Middle frontal gyrus (tissue), 1 donor: ENCODE measurements around the gene THOP1.
A peak's percentile ranks its signal among the peaks of the same experiment; 100 is the strongest.

Source experiments
- DNase-seq: peaks from one replicate; pipeline ENCODE4 v3.0.0-alpha.2; 2015; ENCODE audit warnings: low spot score; ENCODE audit errors: extremely low spot score

The THOP1 gene

GRCh38 chr19:2785244-2785997 lies at the start of gene THOP1:
Gene THOP1 (plus strand): TSS chr19:2785503. CDS start chr19:2785663, 160 bp downstream.
- DNase-seq: peak; percentile 99

GRCh38 chr19:2736550-2737190 lies 48.6 kb upstream of the THOP1 start:
- DNase-seq: no peak

GRCh38 chr19:2739602-2740313 lies 45.5 kb upstream of the THOP1 start, which contains the start of gene SLC39A3:
Gene SLC39A3 (minus strand): TSS chr19:2740017. CDS start chr19:2737257, 2,760 bp downstream.
- DNase-seq: peak; percentile 98

GRCh38 chr19:2740314-2740656 lies 45.0 kb upstream of the THOP1 start:
- DNase-seq: no peak

GRCh38 chr19:2743099-2743498 lies 42.2 kb upstream of the THOP1 start:
- DNase-seq: peak; percentile 30

GRCh38 chr19:2744113-2744512 lies 41.2 kb upstream of the THOP1 start:
- DNase-seq: no peak

- no peak for DNase-seq
These were observed 38.0 kb upstream of the THOP1 start for GRCh38 chr19:2747349-2747748.

- no peak for DNase-seq
These were observed 34.4 kb upstream of the THOP1 start for GRCh38 chr19:2750808-2751437.

GRCh38 chr19:2751438-2751830 lies 33.9 kb upstream of the THOP1 start:
- no peak for DNase-seq

- no peak for DNase-seq
These were observed 30.4 kb upstream of the THOP1 start for GRCh38 chr19:2754659-2755447.

- no peak for DNase-seq
These were observed 29.9 kb upstream of the THOP1 start for GRCh38 chr19:2755448-2755705.

GRCh38 chr19:2755811-2756210 lies 29.5 kb upstream of the THOP1 start:
- DNase-seq: no peak

GRCh38 chr19:2756477-2756876 lies 28.8 kb upstream of the THOP1 start:
- DNase-seq: no peak

- DNase-seq: no peak
These were observed 28.1 kb upstream of the THOP1 start for GRCh38 chr19:2756921-2757881.

GRCh38 chr19:2758601-2759313 lies 26.5 kb upstream of the THOP1 start:
- no peak for DNase-seq

GRCh38 chr19:2759362-2759761 lies 25.9 kb upstream of the THOP1 start:
- DNase-seq: no peak

- no peak for DNase-seq
These were observed 25.3 kb upstream of the THOP1 start for GRCh38 chr19:2759965-2760364.

- no peak for DNase-seq
These were observed 24.0 kb upstream of the THOP1 start for GRCh38 chr19:2761309-2761677.
